Stimulated activated CD8-positive, alpha-beta memory T cell treated with anti-CD3 and anti-CD28 coated beads, Interleukin-7, amount 100 ng/mL, for 4 hours (primary cell): ENCODE results near the gene PAPSS1.

ENCODE experiments used
- DNase-seq, 2 donors: peaks; one replicate each; pipeline ENCODE4 v3.0.0-alpha.2; 2020; ENCODE audit warnings: low read depth in 2 of 2

PAPSS1 gene

GRCh38 chr4:107629318-107629717 lies 90.7 kb downstream of the PAPSS1 start:
- no peak for DNase-seq

GRCh38 chr4:107625391-107625902 lies 94.6 kb downstream of the PAPSS1 start:
- DNase-seq: no peak

- no peak for DNase-seq
Measured at GRCh38 chr4:107624024-107624423, 96.0 kb downstream of the PAPSS1 start.

- DNase-seq: no peak
Measured at GRCh38 chr4:107622006-107622405, 98.0 kb downstream of the PAPSS1 start.

- no peak for DNase-seq
Measured at GRCh38 chr4:107619731-107620130, 100.3 kb downstream of the PAPSS1 start.

- DNase-seq: no peak
Measured at GRCh38 chr4:107619066-107619465, 101.0 kb downstream of the PAPSS1 start.

GRCh38 chr4:107618656-107619055 lies 101.4 kb downstream of the PAPSS1 start:
- no peak for DNase-seq

- DNase-seq: no peak
Measured at GRCh38 chr4:107616838-107617389, 103.1 kb downstream of the PAPSS1 start.

GRCh38 chr4:107615809-107616208 lies 104.2 kb downstream of the PAPSS1 start:
- DNase-seq: no peak

- no peak for DNase-seq
Measured at GRCh38 chr4:107603430-107603829, 116.6 kb downstream of the PAPSS1 start.

- no peak for DNase-seq
Measured at GRCh38 chr4:107600983-107601382, 119.1 kb downstream of the PAPSS1 start.

- DNase-seq: no peak
Measured at GRCh38 chr4:107600436-107600835, 119.6 kb downstream of the PAPSS1 start.

- no peak for DNase-seq
Measured at GRCh38 chr4:107599841-107600240, 120.2 kb downstream of the PAPSS1 start.

- DNase-seq: no peak
Measured at GRCh38 chr4:107593230-107593629, 126.8 kb downstream of the PAPSS1 start.

- no peak for DNase-seq
Measured at GRCh38 chr4:107592519-107592918, 127.5 kb downstream of the PAPSS1 start.

- no peak for DNase-seq
Measured at GRCh38 chr4:107589269-107589668, 130.8 kb downstream of the PAPSS1 start.

- no peak for DNase-seq
Measured at GRCh38 chr4:107586371-107586770, 133.7 kb downstream of the PAPSS1 start.

- DNase-seq: no peak
Measured at GRCh38 chr4:107579099-107579498, 140.9 kb downstream of the PAPSS1 start.

- DNase-seq: no peak
Measured at GRCh38 chr4:107578321-107578720, 141.7 kb downstream of the PAPSS1 start.

- no peak for DNase-seq
Measured at GRCh38 chr4:107577743-107578142, 142.3 kb downstream of the PAPSS1 start.

GRCh38 chr4:107575243-107575642 lies 144.8 kb downstream of the PAPSS1 start:
- no peak for DNase-seq

GRCh38 chr4:107572281-107572680 lies 147.8 kb downstream of the PAPSS1 start:
- no peak for DNase-seq

GRCh38 chr4:107570952-107571351 lies 149.1 kb downstream of the PAPSS1 start:
- no peak for DNase-seq

GRCh38 chr4:107564326-107564725 lies 155.7 kb downstream of the PAPSS1 start:
- no peak for DNase-seq
